H1 (cell line): Measurements from ENCODE around the gene EMX1. TPM values are rescaled to one million over a fixed set of nuclear protein-coding genes. Genes with fewer than 3 reads are reported as not detected.

ENCODE experiments used
- CTCF ChIA-PET: fragments of 300-600 bp; sonication (Branson Sonifier 250); formaldehyde crosslinking; loops from one replicate; lab custom pipeline; 2021; ENCODE audit not compliant: partially characterized antibody; lab: Charles Lee
- POLR2A ChIA-PET: fragments of 300-600 bp; sonication (Branson Sonifier 250); formaldehyde crosslinking; loops from one replicate; lab custom pipeline; 2021; ENCODE audit warnings: inconsistent platforms; ENCODE audit not compliant: partially characterized antibody; lab: Charles Lee
- DNase-seq, 2 experiments: peaks; one replicate each; pipeline versions ENCODE4 v3.0.0 to v3.0.0-alpha.2; 2010 to 2022; ENCODE audit warnings: low spot score in 2 of 2, low read depth in 1 of 2, mixed read lengths in 1 of 2
- FAIRE-seq: peaks from 2 replicates; lab custom pipeline; 2011; peaks lifted over from hg19 to GRCh38; lab: Jason Lieb, UNC
- H2AFZ ChIP-seq: 2 replicates; pipeline ENCODE4 v1.8.1; 2012; ENCODE audit warnings: low read length, inconsistent platforms
- H2AK5ac ChIP-seq: 2 replicates; pipeline ENCODE4 v1.6.1; 2013; ENCODE audit warnings: low read depth, low read length
- H2BK120ac ChIP-seq: replicated peaks from 2 replicates; pipeline ENCODE3; 2013; ENCODE audit warnings: low read depth, low read length, inconsistent platforms
- H2BK12ac ChIP-seq: 2 replicates; pipeline ENCODE4 v1.6.1; 2013; ENCODE audit warnings: low read depth, low read length
- H2BK15ac ChIP-seq: 2 replicates; pipeline ENCODE4 v1.6.1; 2013; ENCODE audit warnings: low read length
- H2BK20ac ChIP-seq: 2 replicates; pipeline ENCODE4 v1.6.1; 2013; ENCODE audit warnings: low read length
- H2BK5ac ChIP-seq: 2 replicates; pipeline ENCODE4 v1.6.1; 2013; ENCODE audit warnings: low read depth, low read length
- H3K14ac ChIP-seq: 2 replicates; pipeline ENCODE4 v1.6.1; 2013; ENCODE audit warnings: inconsistent platforms; ENCODE audit not compliant: insufficient read length
- H3K18ac ChIP-seq: 2 replicates; pipeline ENCODE4 v1.6.1; 2013; ENCODE audit warnings: low read length; ENCODE audit errors: extremely low read depth
- H3K23ac ChIP-seq: 2 replicates; pipeline ENCODE4 v1.6.1; 2013; ENCODE audit warnings: inconsistent platforms; ENCODE audit not compliant: insufficient read length
- H3K23me2 ChIP-seq: 2 replicates; pipeline ENCODE4 v1.6.1; 2013; ENCODE audit warnings: low read depth, low read length
- H3K27ac ChIP-seq: 2 replicates; pipeline ENCODE4 v1.6.1; 2011; ENCODE audit warnings: low read depth, low read length, inconsistent platforms
- H3K27me3 ChIP-seq, 4 experiments: replicated peaks in 1 of 4; 1 replicate in 1 of 4; 2 replicates in 3 of 4; pipeline versions ENCODE4 v1.6.1 to v1.8.1; 2011 to 2013; ENCODE audit warnings: low read length in 3 of 4, mild to moderate bottlenecking in 3 of 4, inconsistent platforms in 2 of 4, mixed read lengths in 2 of 4, moderate library complexity in 1 of 4; ENCODE audit not compliant: control insufficient read depth in 3 of 4, insufficient read depth in 3 of 4; ENCODE audit errors: extremely low read depth in 1 of 4
- H3K36me3 ChIP-seq, 4 experiments: 2 replicates each; pipeline versions ENCODE4 v1.6.1 to v1.8.1; 2011 to 2013; ENCODE audit warnings: mild to moderate bottlenecking in 4 of 4, low read length in 3 of 4, moderate library complexity in 2 of 4, control low read depth in 1 of 4, inconsistent platforms in 1 of 4; ENCODE audit not compliant: insufficient read depth in 4 of 4, control insufficient read depth in 2 of 4
- H3K4ac ChIP-seq: replicated peaks from 2 replicates; pipeline ENCODE3; 2013; ENCODE audit warnings: low read length, low read depth, mixed read lengths, inconsistent platforms; ENCODE audit not compliant: insufficient read length
- H3K4me1 ChIP-seq, 4 experiments: replicated peaks in 1 of 4; 1 replicate in 1 of 4; 2 replicates in 3 of 4; pipeline versions ENCODE4 v1.6.1 to v1.8.1; 2011 to 2013; ENCODE audit warnings: low read length in 3 of 4, inconsistent platforms in 2 of 4, mixed read lengths in 1 of 4; ENCODE audit not compliant: insufficient read depth in 4 of 4, control insufficient read depth in 3 of 4
- H3K4me2 ChIP-seq, 2 experiments: 2 replicates each; pipeline versions ENCODE4 v1.6.1 to v1.8.1; 2011 to 2013; ENCODE audit warnings: low read depth in 2 of 2, low read length in 2 of 2, control low read depth in 1 of 2, inconsistent platforms in 1 of 2, mild to moderate bottlenecking in 1 of 2; ENCODE audit not compliant: insufficient read depth in 1 of 2
- H3K4me3 ChIP-seq, 4 experiments: fragments of 200-600, 300-600 bp in 1 of 4; sonication (generic), shearing (Covaris generic), sonication (Bioruptor Twin) in 1 of 4; 2 replicates each; pipeline versions ENCODE4 v1.5.1 to v1.8.1; 2011 to 2016; ENCODE audit warnings: low read length in 4 of 4, low read depth in 3 of 4, control low read depth in 2 of 4, inconsistent platforms in 2 of 4, mild to moderate bottlenecking in 2 of 4, mixed read lengths in 1 of 4, moderate library complexity in 1 of 4; ENCODE audit not compliant: insufficient read depth in 2 of 4; ENCODE audit errors: extremely low read depth in 1 of 4
- H3K56ac ChIP-seq: replicated peaks from 2 replicates; pipeline ENCODE3; 2013; ENCODE audit warnings: low read depth, mild to moderate bottlenecking, mixed read lengths, low read length, inconsistent platforms; ENCODE audit not compliant: insufficient read length
- H3K79me1 ChIP-seq: 2 replicates; pipeline ENCODE4 v1.6.1; 2013; ENCODE audit warnings: low read depth, low read length, control low read depth
- H3K79me2 ChIP-seq, 2 experiments: 2 replicates each; pipeline versions ENCODE4 v1.6.1 to v1.8.1; 2012 to 2013; ENCODE audit warnings: low read length in 2 of 2, mild to moderate bottlenecking in 2 of 2, inconsistent platforms in 1 of 2; ENCODE audit not compliant: insufficient read depth in 2 of 2, control insufficient read depth in 1 of 2
- H3K9ac ChIP-seq, 4 experiments: replicated peaks in 1 of 4; 1 replicate in 1 of 4; 2 replicates in 3 of 4; pipeline versions ENCODE4 v1.6.1 to v1.8.1; 2011 to 2013; ENCODE audit warnings: low read depth in 3 of 4, low read length in 3 of 4, control low read depth in 2 of 4, mild to moderate bottlenecking in 2 of 4, moderate library complexity in 2 of 4, inconsistent platforms in 1 of 4; ENCODE audit errors: extremely low read depth in 1 of 4
- H3K9me3 ChIP-seq, 2 experiments: 2 replicates each; pipeline versions ENCODE4 v1.6.1 to v1.8.1; 2012 to 2013; ENCODE audit warnings: mild to moderate bottlenecking in 2 of 2, moderate library complexity in 2 of 2, control low read depth in 1 of 2, inconsistent platforms in 1 of 2, low read depth in 1 of 2, low read length in 1 of 2, mixed read lengths in 1 of 2; ENCODE audit not compliant: insufficient read depth in 2 of 2
- H4K20me1 ChIP-seq, 2 experiments: replicated peaks in 1 of 2; 2 replicates each; pipeline versions ENCODE3 to v1.8.1; 2011 to 2013; ENCODE audit warnings: inconsistent platforms in 2 of 2, low read length in 2 of 2, mild to moderate bottlenecking in 1 of 2; ENCODE audit not compliant: insufficient read depth in 2 of 2, control insufficient read depth in 1 of 2
- H4K5ac ChIP-seq: 2 replicates; pipeline ENCODE4 v1.6.1; 2013; ENCODE audit warnings: low read length, low read depth, mixed read lengths, inconsistent platforms; ENCODE audit not compliant: insufficient read length
- H4K8ac ChIP-seq: 2 replicates; pipeline ENCODE4 v1.8.0; 2013; ENCODE audit warnings: mild to moderate bottlenecking, moderate library complexity, low read length, inconsistent platforms; ENCODE audit not compliant: insufficient read depth; ENCODE audit errors: extremely low read depth
- H4K91ac ChIP-seq: replicated peaks from 2 replicates; pipeline ENCODE3; 2013; ENCODE audit warnings: low read length, mixed read lengths, inconsistent platforms; ENCODE audit not compliant: insufficient read length
- BRCA1 ChIP-seq: IDR thresholded peaks from 2 replicates; pipeline ENCODE4 v1.6.1; 2012; ENCODE audit warnings: low read depth, low read length, improper control_type of control experiment
- KDM4A ChIP-seq: IDR thresholded peaks from one replicate; pipeline ENCODE4 v1.7.1; 2012; ENCODE audit warnings: low read depth, mild to moderate bottlenecking, moderate library complexity, low read length, inconsistent platforms; ENCODE audit not compliant: severe bottlenecking
- SUZ12 ChIP-seq: fragments of 200-600 bp; sonication (generic); IDR thresholded peaks from 2 replicates; pipeline ENCODE4 v1.6.1; 2012; ENCODE audit warnings: mild to moderate bottlenecking, inconsistent platforms, low read length, moderate library complexity, mixed read lengths
- WGBS, 2 experiments: shearing (Covaris generic) in 1 of 2; methylation state at CpG; one replicate each; pipeline versions ENCODE4 v1.1.6 to v1.1.7; 2013 to 2015; ENCODE audit warnings: low lambda C conversion rate in 2 of 2, mixed read lengths in 2 of 2, inconsistent platforms in 1 of 2, low coverage in 1 of 2, missing lambda C conversion rate in 1 of 2; ENCODE audit not compliant: insufficient replicate concordance in 2 of 2, insufficient coverage in 1 of 2, insufficient read length in 1 of 2; ENCODE audit errors: extremely low coverage in 1 of 2, missing lambda C conversion rate in 1 of 2; 5-methylcytosine and 5-hydroxymethylcytosine counted together
- polyA plus RNA-seq, 7 experiments: library from polyadenylated mRNA; depleted of rRNA in 3 of 7; stranded (reverse) in 5 of 7; unstranded in 2 of 7; fragments of >200 nt in 5 of 7; fragments of 200-250 nt in 2 of 7; gene quantifications; 1 replicate in 5 of 7; 2 replicates in 1 of 7; 4 replicates in 1 of 7; pipeline versions ENCODE4 v1.2.1 to v1.2.3, GENCODE V29; 2011 to 2013; ENCODE audit warnings: missing spikeins in 2 of 7, mixed read lengths in 2 of 7
- total RNA-seq: library from RNA; stranded (reverse); fragmentation: NEBNext Ultra II Directional; extraction: Animal tissue kit (Norgen Biotek cat#: 25700); gene quantifications from 2 replicates; pipeline ENCODE4 v1.2.1, GENCODE V29; 2021
- TF ChIP-seq, protein P1 (sequence below): IDR thresholded peaks from 2 replicates; pipeline ENCODE4 v1.6.1; 2012; ENCODE audit warnings: inconsistent platforms

EMX1 gene
- total and polyA plus RNA-seq, 2 of the 8 experiments (the other 6 are each of a cell fraction or from before 2014, with no cell fraction given), result 2.4 to 4.9 TPM

DNA sequence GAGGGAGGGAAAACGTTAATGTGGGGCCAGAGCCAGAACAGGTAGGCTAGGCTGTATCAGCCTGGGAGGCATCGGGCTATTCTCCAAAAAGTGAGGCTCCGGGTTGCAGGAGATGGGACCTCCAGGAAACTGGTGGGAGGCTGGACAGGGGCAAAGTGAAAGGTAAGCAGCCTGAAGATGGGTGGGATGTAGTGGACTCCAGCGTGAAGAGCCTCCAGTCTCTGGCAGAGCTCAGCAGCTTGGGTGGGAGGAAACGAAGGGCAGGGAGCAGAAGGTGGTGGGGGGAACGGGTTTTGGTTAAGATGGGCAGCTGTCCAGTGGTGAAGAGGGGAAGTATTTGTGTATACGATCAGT is 3.1 kb upstream of the EMX1 start:
- H3K18ac ChIP-seq, result no peak overlapping the region
- H3K56ac ChIP-seq, result no peak overlapping the region
- H3K23ac ChIP-seq, result no peak overlapping the region
- H4K5ac ChIP-seq, result no peak overlapping the region
- 18% methylated on average over 7 of the region's 7 CpGs; no CpG with 5 or more reads in 1 of the 2 experiments for WGBS, 2 experiments
- no peak overlapping the region for H2AFZ ChIP-seq
- no peak overlapping the region for H3K9ac ChIP-seq
- no peak for FAIRE-seq
- peaks cover 0 to 6% (median 0%) of the 10 kb centered on the region in 4 experiments; a peak in 1 of 8 replicates for H3K36me3 ChIP-seq
- no peak overlapping the region for H4K8ac ChIP-seq
- no peaks in the 10 kb centered on the region for H3K79me1 ChIP-seq
- H3K23me2 ChIP-seq, result peaks cover 24% of the 10 kb centered on the region; the same call in 1 of the 2 replicates
- peaks cover 66 to 92% (median 80%) of the 10 kb centered on the region in 4 experiments for H3K27me3 ChIP-seq
- peaks cover 2 to 3% of the 10 kb centered on the region in 2 experiments for H4K20me1 ChIP-seq
- TF ChIP-seq KDM4A (no peak), BRCA1 (no peak), SUZ12 (peak; percentile 10)
- TF ChIP-seq, protein P1, sequence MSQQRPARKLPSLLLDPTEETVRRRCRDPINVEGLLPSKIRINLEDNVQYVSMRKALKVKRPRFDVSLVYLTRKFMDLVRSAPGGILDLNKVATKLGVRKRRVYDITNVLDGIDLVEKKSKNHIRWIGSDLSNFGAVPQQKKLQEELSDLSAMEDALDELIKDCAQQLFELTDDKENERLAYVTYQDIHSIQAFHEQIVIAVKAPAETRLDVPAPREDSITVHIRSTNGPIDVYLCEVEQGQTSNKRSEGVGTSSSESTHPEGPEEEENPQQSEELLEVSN, result no peak
- H3K27ac ChIP-seq, result no peak overlapping the region
- H3K4ac ChIP-seq, result no peak overlapping the region
- H3K4me3 ChIP-seq, result peak overlapping the region in 1 of 4 experiments; percentile 70; a peak in 2 of 8 replicates
- H2BK12ac ChIP-seq, result peak overlapping the region; percentile 84; the same call in 1 of the 2 replicates
- H2BK15ac ChIP-seq, result no peak overlapping the region; the same call in 1 of the 2 replicates
- H3K9me3 ChIP-seq, result no peaks in the 10 kb centered on the region
- no peak overlapping the region for H2BK120ac ChIP-seq
- peaks cover 16 to 41% (median 23%) of the 10 kb centered on the region in 4 experiments for H3K4me1 ChIP-seq
- 0 out of 2 replicates have a peak overlapping the region, but pooled peaks have one; percentile 61 for H2BK20ac ChIP-seq
- no peaks in the 10 kb centered on the region for H3K79me2 ChIP-seq
- CTCF ChIA-PET, result interaction anchor here (0.7 to 24.3 kb wide), 11 partner anchors 12 to 263 kb away, joined by 3 to 497 read pairs (median 5); partner anchors contain the start of gene SPR
- H3K4me2 ChIP-seq, result peak overlapping the region; percentile 94 to 97; a peak in 2 of 4 replicates
- no peak overlapping the region for H4K91ac ChIP-seq
- POLR2A ChIA-PET, result interaction anchor here (1.0 to 1.9 kb wide), 3 partner anchors 10 to 49 kb away, joined by 3 to 8 read pairs (median 7); no protein-coding TSS in a partner anchor
- H2AK5ac ChIP-seq, result peak overlapping the region; percentile 92
- no peak overlapping the region; the same call in 1 of the 2 replicates for H2BK5ac ChIP-seq
- DNase-seq, result no peak
- H3K14ac ChIP-seq, result no peak overlapping the region
